WERI-Rb-1 (cell line): ENCODE data around the gene KRTCAP2.

Experiments
- DNase-seq: peaks from one replicate; pipeline ENCODE4 v3.0.0-alpha.2; 2020
- H3K27ac ChIP-seq: fragments of 250-450 bp; sonication (Bioruptor Pico); 2 replicates; pipeline ENCODE4 v1.5.1; 2020; ENCODE audit warnings: mild to moderate bottlenecking, moderate library complexity
- H3K27me3 ChIP-seq: fragments of 250-450 bp; sonication (Bioruptor Pico); 2 replicates; pipeline ENCODE4 v1.5.1; 2021; ENCODE audit warnings: mild to moderate bottlenecking, low read depth, moderate library complexity; ENCODE audit not compliant: insufficient read depth, severe bottlenecking
- H3K36me3 ChIP-seq: fragments of 250-450 bp; sonication (Bioruptor Pico); 2 replicates; pipeline ENCODE4 v1.5.1; 2020; ENCODE audit warnings: mild to moderate bottlenecking, moderate library complexity
- H3K4me3 ChIP-seq: 2 replicates; pipeline ENCODE4 v1.5.1; 2011; ENCODE audit warnings: low read depth, mild to moderate bottlenecking, control low read depth, low read length
- H3K9me3 ChIP-seq: fragments of 250-450 bp; sonication (Bioruptor Pico); 2 replicates; pipeline ENCODE4 v1.5.1; 2021; ENCODE audit warnings: mild to moderate bottlenecking, moderate library complexity; ENCODE audit not compliant: severe bottlenecking
- CTCF ChIP-seq: IDR thresholded peaks from 2 replicates; pipeline ENCODE4 v1.5.1; 2011; ENCODE audit warnings: low read depth, mild to moderate bottlenecking, control low read depth, inconsistent platforms, low read length

The KRTCAP2 gene

GRCh38 chr1:155131856-155132255 is 41.2 kb downstream of the KRTCAP2 start:
- Histone ChIP-seq H3K27me3 (peaks cover 14% of the 10 kb centered on the region), H3K9me3 (no peaks in the 10 kb centered on the region), H3K27ac (no peak overlapping the region), H3K36me3 (peaks cover 10% of the 10 kb centered on the region), H3K4me3 (no peak overlapping the region)
- no peak for TF ChIP-seq CTCF
- no peak for DNase-seq

- H3K9me3 ChIP-seq = no peaks in the 10 kb centered on the region
- peaks cover 9% of the 10 kb centered on the region; the same call in 1 of the 2 replicates for H3K36me3 ChIP-seq
- no peak overlapping the region for H3K4me3 ChIP-seq
- TF ChIP-seq CTCF = no peak
- no peak for DNase-seq
- H3K27me3 ChIP-seq = peaks cover 16% of the 10 kb centered on the region
- no peak overlapping the region for H3K27ac ChIP-seq
These were observed 41.8 kb downstream of the KRTCAP2 start for GRCh38 chr1:155131285-155131684.

- Histone ChIP-seq H3K4me3 (peak overlapping the region; percentile 0; the same call in 1 of the 2 replicates), H3K27me3 (peaks cover 16% of the 10 kb centered on the region), H3K36me3 (peaks cover 9% of the 10 kb centered on the region; the same call in 1 of the 2 replicates), H3K27ac (peak overlapping the region; percentile 15), H3K9me3 (no peaks in the 10 kb centered on the region)
- peak; percentile 76 for DNase-seq
- TF ChIP-seq CTCF = no peak
These were observed 42.7 kb downstream of the KRTCAP2 start for GRCh38 chr1:155130272-155131006.

- no peak for DNase-seq
- Histone ChIP-seq H3K27me3 (peaks cover 16% of the 10 kb centered on the region), H3K4me3 (no peak overlapping the region), H3K9me3 (no peaks in the 10 kb centered on the region), H3K36me3 (peaks cover 7% of the 10 kb centered on the region; the same call in 1 of the 2 replicates), H3K27ac (no peak overlapping the region)
- TF ChIP-seq CTCF = no peak
These were observed 44.2 kb downstream of the KRTCAP2 start for GRCh38 chr1:155128755-155129473.

- peaks cover 4% of the 10 kb centered on the region; the same call in 1 of the 2 replicates for H3K36me3 ChIP-seq
- no peak for DNase-seq
- peak overlapping the region; percentile 50 for H3K4me3 ChIP-seq
- H3K27ac ChIP-seq = no peak overlapping the region
- H3K9me3 ChIP-seq = no peaks in the 10 kb centered on the region
- H3K27me3 ChIP-seq = peaks cover 16% of the 10 kb centered on the region
- TF ChIP-seq CTCF = no peak
These were observed 44.9 kb downstream of the KRTCAP2 start for GRCh38 chr1:155127967-155128754.
